ENCODE results near the gene KRTAP12-3. TPM values are rescaled to one million over a fixed set of nuclear protein-coding genes. Genes with fewer than 3 reads are reported as not detected.
"Not testable (repeated sequence)": the region's sequence is repeated elsewhere in the genome, so short reads cannot be mapped to it uniquely, and the experiment has no call there.

Gene KRTAP12-3
- total RNA-seq, 6 experiments from 2014 or later = not detected

GRCh38 chr21:44619886-44620285 lies 37.8 kb upstream of the KRTAP12-3 start:
- H3K27me3 Mint-ChIP-seq (ENCODE audit: insufficient read depth) = no peaks in the 10 kb centered on the region; the same call in 1 of the 2 replicates
- peaks cover 9% of the 10 kb centered on the region; the same call in 1 of the 2 replicates for H3K36me3 Mint-ChIP-seq (ENCODE audit: low read depth)
- H3K4me3 Mint-ChIP-seq = no peak overlapping the region

DNA sequence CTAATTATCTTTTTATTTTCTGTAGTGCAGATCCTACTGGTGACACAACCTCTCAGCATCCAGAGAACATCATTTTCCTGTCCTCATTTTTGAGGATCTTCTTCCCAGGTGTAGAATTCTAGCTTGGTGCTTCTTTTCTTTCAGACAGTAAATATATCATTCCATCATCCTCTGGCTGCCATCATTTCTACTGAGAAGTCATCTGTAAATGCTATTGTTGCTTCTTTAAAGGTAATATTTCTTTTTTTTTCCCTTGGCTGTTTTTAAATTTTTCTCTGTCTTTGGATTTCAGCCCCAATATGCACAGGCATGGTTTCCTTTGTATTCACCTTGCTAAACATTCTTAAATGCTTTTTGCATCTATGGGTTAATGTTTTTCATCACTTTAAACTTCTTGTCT lies 34.2 kb upstream of the KRTAP12-3 start:
- Mint-ChIP-seq H3K4me3 (no peak overlapping the region), H3K27ac (no peak overlapping the region)
- TF ChIP-seq, protein P1, sequence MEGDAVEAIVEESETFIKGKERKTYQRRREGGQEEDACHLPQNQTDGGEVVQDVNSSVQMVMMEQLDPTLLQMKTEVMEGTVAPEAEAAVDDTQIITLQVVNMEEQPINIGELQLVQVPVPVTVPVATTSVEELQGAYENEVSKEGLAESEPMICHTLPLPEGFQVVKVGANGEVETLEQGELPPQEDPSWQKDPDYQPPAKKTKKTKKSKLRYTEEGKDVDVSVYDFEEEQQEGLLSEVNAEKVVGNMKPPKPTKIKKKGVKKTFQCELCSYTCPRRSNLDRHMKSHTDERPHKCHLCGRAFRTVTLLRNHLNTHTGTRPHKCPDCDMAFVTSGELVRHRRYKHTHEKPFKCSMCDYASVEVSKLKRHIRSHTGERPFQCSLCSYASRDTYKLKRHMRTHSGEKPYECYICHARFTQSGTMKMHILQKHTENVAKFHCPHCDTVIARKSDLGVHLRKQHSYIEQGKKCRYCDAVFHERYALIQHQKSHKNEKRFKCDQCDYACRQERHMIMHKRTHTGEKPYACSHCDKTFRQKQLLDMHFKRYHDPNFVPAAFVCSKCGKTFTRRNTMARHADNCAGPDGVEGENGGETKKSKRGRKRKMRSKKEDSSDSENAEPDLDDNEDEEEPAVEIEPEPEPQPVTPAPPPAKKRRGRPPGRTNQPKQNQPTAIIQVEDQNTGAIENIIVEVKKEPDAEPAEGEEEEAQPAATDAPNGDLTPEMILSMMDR (IDR thresholded peaks at IDR 0.05) = no peak

More at GRCh38 chr21:44619886-44620285, 37.8 kb upstream of the KRTAP12-3 start:
- TF ChIP-seq, protein P1 (IDR thresholded peaks at IDR 0.05) = no peak
- DNase-seq = no peak
- Mint-ChIP-seq H3K27ac (no peak overlapping the region), H3K4me1 (ENCODE audit: low read depth) (no peaks in the 10 kb centered on the region), H3K9me3 (peaks cover 45% of the 10 kb centered on the region)

DNA sequence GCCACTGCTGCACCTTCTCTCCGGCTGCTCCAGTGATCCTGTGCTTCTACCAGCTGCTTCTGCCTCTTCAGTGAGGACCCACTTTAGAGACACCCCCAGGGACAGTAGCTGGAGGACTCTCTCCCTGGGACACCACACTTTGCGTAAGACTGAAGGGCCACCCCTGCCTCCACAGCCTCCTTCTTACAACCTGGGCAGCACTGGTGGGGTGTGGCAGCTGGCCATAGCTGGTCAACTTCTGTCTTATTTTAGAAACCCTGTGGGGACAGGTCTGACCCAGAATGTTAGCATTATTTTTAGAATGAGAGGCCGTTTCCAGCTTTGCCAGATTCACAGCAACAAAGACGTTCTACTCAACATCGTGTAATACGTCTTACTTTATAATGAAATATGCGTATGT lies 32.0 kb upstream of the KRTAP12-3 start:
- Mint-ChIP-seq H3K36me3 (ENCODE audit: low read depth) (peaks cover 9% of the 10 kb centered on the region; the same call in 1 of the 2 replicates), H3K27me3 (ENCODE audit: insufficient read depth) (peaks cover 3% of the 10 kb centered on the region), H3K4me3 (no peak overlapping the region), H3K27ac (no peak overlapping the region), H3K9me3 (peaks cover 54% of the 10 kb centered on the region), H3K4me1 (ENCODE audit: low read depth) (no peaks in the 10 kb centered on the region)
- TF ChIP-seq, protein P1 (IDR thresholded peaks at IDR 0.05) = no peak
- no peak for DNase-seq

More for the DNA sequence above, 34.2 kb upstream of the KRTAP12-3 start:
- Mint-ChIP-seq H3K4me1 (ENCODE audit: low read depth) (no peaks in the 10 kb centered on the region), H3K27me3 (ENCODE audit: insufficient read depth) (peaks cover 3% of the 10 kb centered on the region), H3K9me3 (peaks cover 55% of the 10 kb centered on the region), H3K36me3 (ENCODE audit: low read depth) (peaks cover 9% of the 10 kb centered on the region; the same call in 1 of the 2 replicates)
- DNase-seq = no peak

DNA sequence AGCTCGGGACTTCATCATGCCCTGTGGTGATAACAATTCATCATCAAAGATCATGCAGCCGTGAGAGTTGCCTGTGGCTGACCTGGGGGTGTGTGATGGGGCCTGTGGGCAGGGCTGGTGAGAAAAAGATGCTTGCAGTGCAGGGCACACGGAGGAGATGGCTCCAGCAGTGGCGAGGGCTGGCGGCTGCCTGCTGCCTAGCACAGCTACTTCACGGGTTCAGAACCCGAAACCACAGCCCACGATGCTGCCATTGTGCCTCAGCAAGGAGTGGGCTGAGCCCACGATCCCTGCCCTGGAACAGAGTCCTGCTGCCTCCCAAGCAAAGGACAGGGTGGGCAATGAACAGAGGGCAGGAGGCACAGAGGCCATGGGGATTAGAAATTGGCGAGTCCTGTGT lies 31.5 kb upstream of the KRTAP12-3 start:
- peaks cover 3% of the 10 kb centered on the region for H3K27me3 Mint-ChIP-seq (ENCODE audit: insufficient read depth)
- no peak overlapping the region for H3K27ac Mint-ChIP-seq
- peaks cover 56% of the 10 kb centered on the region for H3K9me3 Mint-ChIP-seq
- H3K4me3 Mint-ChIP-seq = no peak overlapping the region
- TF ChIP-seq, protein P1 (IDR thresholded peaks at IDR 0.05) = no peak
- peaks cover 14% of the 10 kb centered on the region; the same call in 1 of the 2 replicates for H3K36me3 Mint-ChIP-seq (ENCODE audit: low read depth)
- DNase-seq = no peak
- no peaks in the 10 kb centered on the region for H3K4me1 Mint-ChIP-seq (ENCODE audit: low read depth)

DNA sequence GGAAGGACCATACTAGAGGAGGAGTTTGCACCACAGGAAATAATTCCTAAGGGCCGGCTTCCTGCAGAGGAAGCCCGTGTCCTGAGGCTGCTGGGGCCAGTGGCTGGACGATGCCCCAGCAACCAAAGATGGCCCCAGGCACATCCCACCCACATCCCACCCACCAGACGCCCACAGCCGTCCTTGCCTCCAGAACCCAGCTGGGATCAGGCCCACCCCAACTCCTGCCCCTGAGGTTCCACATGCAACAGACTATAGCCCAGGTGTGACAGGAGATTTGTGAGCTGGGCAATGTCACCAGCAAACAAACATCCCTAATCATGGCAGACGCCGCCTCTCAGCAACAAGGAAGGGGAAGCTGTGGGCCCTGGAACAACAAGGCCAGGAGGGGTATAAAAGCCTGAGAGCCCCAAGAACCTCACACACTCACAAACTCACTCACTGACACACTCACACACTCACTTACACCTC lies 31.0 kb upstream of the KRTAP12-3 start, which contains the start of gene KRTAP10-9:
Gene KRTAP10-9, plus strand, starts transcription at position 421 of the 471 bp plus-strand sequence. CDS start 79 bp downstream, outside the sequence.
- no peak within 1 kb of the TSS for H3K4me3 Mint-ChIP-seq
- H3K9me3 Mint-ChIP-seq = peaks cover 61% of the 10 kb centered on the region
- peaks cover 15% of the 10 kb centered on the region; the same call in 1 of the 2 replicates for H3K36me3 Mint-ChIP-seq (ENCODE audit: low read depth)
- DNase-seq = no peak
- H3K27me3 Mint-ChIP-seq (ENCODE audit: insufficient read depth) = peaks cover 3% of the 10 kb centered on the region
- TF ChIP-seq, protein P1 (IDR thresholded peaks at IDR 0.05) = no peak
- no peaks in the 10 kb centered on the region for H3K4me1 Mint-ChIP-seq (ENCODE audit: low read depth)
- no peak within 1 kb of the TSS for H3K27ac Mint-ChIP-seq

- H3K27ac Mint-ChIP-seq; H3K27me3 Mint-ChIP-seq (ENCODE audit: insufficient read depth); DNase-seq; H3K4me1 Mint-ChIP-seq (ENCODE audit: low read depth); H3K4me3 Mint-ChIP-seq: not testable (repeated sequence)
- Mint-ChIP-seq H3K9me3 (peaks cover 67% of the 10 kb centered on the region), H3K36me3 (ENCODE audit: low read depth) (peaks cover 20% of the 10 kb centered on the region; the same call in 1 of the 2 replicates)
These were observed 30.4 kb upstream of the KRTAP12-3 start for GRCh38 chr21:44627181-44627822.

- H3K27ac Mint-ChIP-seq; H3K27me3 Mint-ChIP-seq (ENCODE audit: insufficient read depth); H3K4me1 Mint-ChIP-seq (ENCODE audit: low read depth); DNase-seq; H3K4me3 Mint-ChIP-seq: not testable (repeated sequence)
- peaks cover 69% of the 10 kb centered on the region for H3K9me3 Mint-ChIP-seq
- H3K36me3 Mint-ChIP-seq (ENCODE audit: low read depth) = peaks cover 20% of the 10 kb centered on the region; the same call in 1 of the 2 replicates
These were observed 29.9 kb upstream of the KRTAP12-3 start for GRCh38 chr21:44627831-44628233.
